ENCODE measurements around the gene NR1I2. TPM values are rescaled to one million over a fixed set of nuclear protein-coding genes. Genes with fewer than 3 reads are reported as not detected.

Gene NR1I2
- total and polyA plus RNA-seq, 9 donors, result 0.20 to 0.62 (median 0.34) TPM

GRCh38 chr3:119862616-119863015 is 80.7 kb downstream of the NR1I2 start:
- DNase-seq, result no peak
- Histone ChIP-seq H3K4me1 (ENCODE audit: insufficient read depth) (no peaks in the 10 kb centered on the region), H3K9me3 (no peaks in the 10 kb centered on the region), H3K36me3 (no peaks in the 10 kb centered on the region), H3K27me3 (no peaks in the 10 kb centered on the region), H3K4me3 (no peak overlapping the region), H3K27ac (no peak overlapping the region)
- 92 to 96% (median 94%) methylated on average over 2 of the region's 2 CpGs for WGBS, 3 donors
- intact Hi-C loops (cut with DNase I), result no loop called here
- TF ChIP-seq EP300 (IDR thresholded peaks at IDR 0.05), result no peak
- TF ChIP-seq POLR2A (IDR thresholded peaks at IDR 0.05), result no peak
- no peak for TF ChIP-seq CTCF (IDR thresholded peaks at IDR 0.05)

- H3K9me3 ChIP-seq, result no peaks in the 10 kb centered on the region
- TF ChIP-seq EP300 (IDR thresholded peaks at IDR 0.05) (no peak), CTCF (IDR thresholded peaks at IDR 0.05) (no peak), POLR2A (IDR thresholded peaks at IDR 0.05) (no peak)
- H3K36me3 ChIP-seq, result no peaks in the 10 kb centered on the region
- DNase-seq, result no peak
- no peak overlapping the region for H3K27ac ChIP-seq
- H3K4me1 ChIP-seq (ENCODE audit: insufficient read depth), result no peaks in the 10 kb centered on the region
- WGBS, 3 donors, result 90 to 93% (median 93%) methylated on average over 7 of the region's 7 CpGs
- no peaks in the 10 kb centered on the region for H3K27me3 ChIP-seq
- no peak overlapping the region for H3K4me3 ChIP-seq
- intact Hi-C loops (cut with DNase I), result no loop called here
Measured at GRCh38 chr3:119864476-119864875, 82.6 kb downstream of the NR1I2 start.

Other genes with a start within 250 kb of the NR1I2 start
- gene CD80, start 222.5 kb upstream of the NR1I2 start, total RNA-seq, result under 1 TPM in 6 of 7 donors, not detected in 1; 0.11 to 0.60 (median 0.26) TPM
- gene CD80, start 222.5 kb upstream of the NR1I2 start, polyA plus RNA-seq, result under 1 TPM; 0.07 to 0.73 TPM
- 1 to 10 TPM; 2.1 to 6.8 (median 4.5) TPM for gene ADPRH, start 202.6 kb upstream of the NR1I2 start, total RNA-seq
- gene ADPRH, start 202.6 kb upstream of the NR1I2 start, polyA plus RNA-seq, result 10 to 100 TPM in 1 of 2 donors, 1 to 10 TPM in 1; 2.6 to 14.6 TPM
- 1 to 10 TPM in 4 of 7 donors, under 1 TPM in 3; 0.53 to 9.9 (median 1.2) TPM for gene PLA1A, start 184.2 kb upstream of the NR1I2 start, total RNA-seq
- gene PLA1A, start 184.2 kb upstream of the NR1I2 start, polyA plus RNA-seq, result 1 to 10 TPM; 2.2 to 3.9 TPM
- 1 to 10 TPM in 6 of 7 donors, under 1 TPM in 1; 0.83 to 5.0 (median 2.7) TPM for gene POPDC2, start 121.5 kb upstream of the NR1I2 start, total RNA-seq
- 1 to 10 TPM; 3.0 to 4.6 TPM for gene POPDC2, start 121.5 kb upstream of the NR1I2 start, polyA plus RNA-seq
- gene COX17, start 104.7 kb upstream of the NR1I2 start, total RNA-seq, result 10 to 100 TPM; 12.4 to 30.6 (median 24.0) TPM
- 10 to 100 TPM; 26.9 to 42.2 TPM for gene COX17, start 104.7 kb upstream of the NR1I2 start, polyA plus RNA-seq
- gene CFAP91, start 79.1 kb upstream of the NR1I2 start, total RNA-seq, result 10 to 100 TPM in 6 of 7 donors, 1 to 10 TPM in 1; 9.6 to 47.9 (median 16.1) TPM
- gene CFAP91, start 79.1 kb upstream of the NR1I2 start, polyA plus RNA-seq, result 1 to 10 TPM; 5.3 to 7.3 TPM